B cell (primary cell): ENCODE measurements around the gene C6orf52. TPM values are rescaled to one million over a fixed set of nuclear protein-coding genes. Genes with fewer than 3 reads are reported as not detected.

Experiments
- ATAC-seq: fragments of 200-7000 bp; cut with Tn5 transposase; one replicate; pipeline ENCODE4 v1.10.0; 2021; ENCODE audit warnings: low read depth, mild to moderate bottlenecking, moderate number of reproducible peaks, moderate library complexity
- CTCF ChIA-PET: fragments of 350-600 bp; sonication (Branson Sonifier 250); formaldehyde crosslinking; loops from one replicate; lab custom pipeline; 2021; ENCODE audit warnings: antibody characterized with exemption, inconsistent platforms; lab: Charles Lee
- POLR2A ChIA-PET: fragments of 350-600 bp; sonication (Branson Sonifier 250); formaldehyde crosslinking; loops from one replicate; lab custom pipeline; 2021; ENCODE audit warnings: antibody characterized with exemption; lab: Charles Lee
- DNase-seq: peaks from one replicate; pipeline ENCODE4 v3.0.0; 2013
- H2AFZ ChIP-seq: 2 replicates; pipeline ENCODE4 v1.6.1; 2012; ENCODE audit warnings: mild to moderate bottlenecking, low read depth, low read length; ENCODE audit not compliant: insufficient read depth, poor library complexity, severe bottlenecking
- H3K27ac ChIP-seq, 2 donors: 1 replicate in 1 of 2; 2 replicates in 1 of 2; pipeline ENCODE4 v1.5.1; 2012 to 2013; ENCODE audit warnings: low read length in 2 of 2, mild to moderate bottlenecking in 2 of 2, moderate library complexity in 1 of 2
- H3K27me3 ChIP-seq, 4 experiments: fragments of 200-600 bp in 1 of 4; sonication (generic) in 1 of 4; replicated peaks in 1 of 4; 1 replicate in 2 of 4; 2 replicates in 2 of 4; pipeline versions ENCODE4 v1.6.1 to v1.7.0; 2013 to 2016; ENCODE audit warnings: low read length in 3 of 4, mild to moderate bottlenecking in 2 of 4, mixed read lengths in 1 of 4, moderate library complexity in 1 of 4; ENCODE audit not compliant: insufficient read depth in 4 of 4, control insufficient read depth in 3 of 4; ENCODE audit errors: control extremely low read depth in 1 of 4
- H3K36me3 ChIP-seq, 2 experiments: replicated peaks in 1 of 2; 1 replicate in 1 of 2; 2 replicates in 1 of 2; pipeline versions ENCODE4 v1.6.1 to v1.7.1; 2013; ENCODE audit warnings: low read length in 1 of 2; ENCODE audit not compliant: insufficient read depth in 2 of 2, control insufficient read depth in 1 of 2; ENCODE audit errors: control extremely low read depth in 1 of 2, extremely low read depth in 1 of 2
- H3K4me1 ChIP-seq, 2 donors: fragments of 200-600 bp in 1 of 2; sonication (generic) in 1 of 2; 1 replicate in 1 of 2; 2 replicates in 1 of 2; pipeline versions ENCODE4 v1.5.1 to v1.6.1; 2013 to 2017; ENCODE audit warnings: low read length in 2 of 2; ENCODE audit not compliant: control insufficient read depth in 2 of 2, insufficient read depth in 2 of 2
- H3K4me2 ChIP-seq: replicated peaks from 2 replicates; pipeline ENCODE3; 2012; ENCODE audit warnings: mild to moderate bottlenecking, low read depth, low read length; ENCODE audit not compliant: poor library complexity, severe bottlenecking
- H3K4me3 ChIP-seq, 5 experiments: fragments of 200-600 bp in 1 of 5; sonication (generic) in 1 of 5; 1 replicate in 3 of 5; 2 replicates in 2 of 5; pipeline versions ENCODE4 v1.5.1 to v1.7.0; 2011 to 2016; ENCODE audit warnings: low read length in 4 of 5, mild to moderate bottlenecking in 4 of 5, low read depth in 2 of 5, control low read depth in 1 of 5, moderate library complexity in 1 of 5; ENCODE audit not compliant: insufficient read depth in 1 of 5; ENCODE audit errors: control extremely low read depth in 1 of 5, extremely low read depth in 1 of 5
- H3K79me2 ChIP-seq: fragments of 200-600 bp; sonication (generic); one replicate; pipeline ENCODE4 v1.6.0; 2016; ENCODE audit warnings: low read length; ENCODE audit not compliant: control insufficient read depth, insufficient read depth
- H3K9ac ChIP-seq: fragments of 200-600 bp; sonication (generic); 2 replicates; pipeline ENCODE4 v1.6.1; 2017; ENCODE audit warnings: mild to moderate bottlenecking, low read length, moderate library complexity
- H3K9me3 ChIP-seq, 3 donors: one replicate each; pipeline versions ENCODE4 v1.6.1 to v1.7.1; 2013; ENCODE audit warnings: low read length in 2 of 3; ENCODE audit not compliant: control insufficient read depth in 2 of 3, insufficient read depth in 1 of 3; ENCODE audit errors: control extremely low read depth in 1 of 3
- H4K20me1 ChIP-seq: 2 replicates; pipeline ENCODE4 v1.6.0; 2012; ENCODE audit warnings: mild to moderate bottlenecking, low read length; ENCODE audit not compliant: insufficient read depth, control insufficient read depth, poor library complexity, severe bottlenecking
- H3K27ac Mint-ChIP-seq: one replicate; pipeline ENCODE4 v1.8.0; 2021; ENCODE audit warnings: mixed read lengths
- H3K27me3 Mint-ChIP-seq: one replicate; pipeline ENCODE4 v1.8.0; 2021; ENCODE audit warnings: mixed read lengths
- H3K4me1 Mint-ChIP-seq: one replicate; pipeline ENCODE4 v1.8.0; 2021; ENCODE audit warnings: mixed read lengths
- H3K4me3 Mint-ChIP-seq: one replicate; pipeline ENCODE4 v1.8.0; 2021; ENCODE audit warnings: mixed read lengths
- H3K9me3 Mint-ChIP-seq: one replicate; pipeline ENCODE4 v1.8.0; 2022; ENCODE audit warnings: mixed read lengths; ENCODE audit not compliant: insufficient read depth
- EZH2 ChIP-seq: IDR thresholded peaks from 2 replicates; pipeline ENCODE4 v1.6.1; 2012; ENCODE audit warnings: borderline replicate concordance, low read depth, mild to moderate bottlenecking, moderate library complexity, low read length; ENCODE audit not compliant: insufficient read depth, poor library complexity, severe bottlenecking
- WGBS: methylation state at CpG from one replicate; pipeline ENCODE4 v1.1.5; 2013; ENCODE audit warnings: missing lambda C conversion rate; ENCODE audit not compliant: insufficient coverage; 5-methylcytosine and 5-hydroxymethylcytosine counted together
- intact Hi-C: fragments of 100-400 bp; cut with micrococcal nuclease; formaldehyde crosslinking; loops from one replicate; pipeline ENCODE4 v1.10.0; 2022
- polyA plus RNA-seq: library from polyadenylated mRNA; depleted of rRNA; stranded (reverse); fragments of >200 nt; gene quantifications from 2 replicates; pipeline ENCODE4 v1.2.3, GENCODE V29; 2012
- total RNA-seq, 2 donors: library from RNA; stranded (reverse); fragments of 120-200 nt in 1 of 2; gene quantifications; 1 replicate in 1 of 2; 2 replicates in 1 of 2; pipeline versions ENCODE4 v1.2.3 to v1.2.4, GENCODE V29; 2013 to 2022
- TF ChIP-seq, protein P1 (sequence below): fragments of 200-600 bp; IDR thresholded peaks from one replicate; pipeline ENCODE4 v1.8.0; 2022; ENCODE audit warnings: antibody characterized with exemption, mild to moderate bottlenecking

Gene C6orf52
- total and polyA plus RNA-seq, 2 donors (not counting 1 experiment from before 2014, with no cell fraction given), result 0.51 to 1.2 TPM

GRCh38 chr6:10681795-10682194 lies 12.6 kb downstream of the C6orf52 start:
- no peak for DNase-seq
- ATAC-seq, result no peak
- no peak overlapping the region for H3K4me2 ChIP-seq
- ChIA-PET POLR2A (no interaction called here), CTCF (no interaction called here)
- H3K27me3 Mint-ChIP-seq, result peaks cover 5% of the 10 kb centered on the region
- no peak overlapping the region for H3K27ac Mint-ChIP-seq
- no peak overlapping the region for H3K27ac ChIP-seq
- H3K36me3 ChIP-seq, result no peaks in the 10 kb centered on the region
- H3K9me3 ChIP-seq, result no peaks in the 10 kb centered on the region
- no peaks in the 10 kb centered on the region for H3K4me1 ChIP-seq
- no peaks in the 10 kb centered on the region for H4K20me1 ChIP-seq
- no peak overlapping the region for H2AFZ ChIP-seq
- no peak overlapping the region for H3K9ac ChIP-seq
- TF ChIP-seq EZH2, result no peak
- TF ChIP-seq, protein P1, sequence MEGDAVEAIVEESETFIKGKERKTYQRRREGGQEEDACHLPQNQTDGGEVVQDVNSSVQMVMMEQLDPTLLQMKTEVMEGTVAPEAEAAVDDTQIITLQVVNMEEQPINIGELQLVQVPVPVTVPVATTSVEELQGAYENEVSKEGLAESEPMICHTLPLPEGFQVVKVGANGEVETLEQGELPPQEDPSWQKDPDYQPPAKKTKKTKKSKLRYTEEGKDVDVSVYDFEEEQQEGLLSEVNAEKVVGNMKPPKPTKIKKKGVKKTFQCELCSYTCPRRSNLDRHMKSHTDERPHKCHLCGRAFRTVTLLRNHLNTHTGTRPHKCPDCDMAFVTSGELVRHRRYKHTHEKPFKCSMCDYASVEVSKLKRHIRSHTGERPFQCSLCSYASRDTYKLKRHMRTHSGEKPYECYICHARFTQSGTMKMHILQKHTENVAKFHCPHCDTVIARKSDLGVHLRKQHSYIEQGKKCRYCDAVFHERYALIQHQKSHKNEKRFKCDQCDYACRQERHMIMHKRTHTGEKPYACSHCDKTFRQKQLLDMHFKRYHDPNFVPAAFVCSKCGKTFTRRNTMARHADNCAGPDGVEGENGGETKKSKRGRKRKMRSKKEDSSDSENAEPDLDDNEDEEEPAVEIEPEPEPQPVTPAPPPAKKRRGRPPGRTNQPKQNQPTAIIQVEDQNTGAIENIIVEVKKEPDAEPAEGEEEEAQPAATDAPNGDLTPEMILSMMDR, result no peak
- H3K4me3 ChIP-seq, result no peak overlapping the region
- H3K9me3 Mint-ChIP-seq, result no peaks in the 10 kb centered on the region
- peaks cover 0 to 3% (median 0%) of the 10 kb centered on the region in 4 experiments for H3K27me3 ChIP-seq
- H3K79me2 ChIP-seq, result no peaks in the 10 kb centered on the region
- intact Hi-C loops, result no loop called here
- WGBS, result no CpG with 5 or more reads among the region's 3 CpGs
- no peaks in the 10 kb centered on the region for H3K4me1 Mint-ChIP-seq
- no peak overlapping the region for H3K4me3 Mint-ChIP-seq

DNA sequence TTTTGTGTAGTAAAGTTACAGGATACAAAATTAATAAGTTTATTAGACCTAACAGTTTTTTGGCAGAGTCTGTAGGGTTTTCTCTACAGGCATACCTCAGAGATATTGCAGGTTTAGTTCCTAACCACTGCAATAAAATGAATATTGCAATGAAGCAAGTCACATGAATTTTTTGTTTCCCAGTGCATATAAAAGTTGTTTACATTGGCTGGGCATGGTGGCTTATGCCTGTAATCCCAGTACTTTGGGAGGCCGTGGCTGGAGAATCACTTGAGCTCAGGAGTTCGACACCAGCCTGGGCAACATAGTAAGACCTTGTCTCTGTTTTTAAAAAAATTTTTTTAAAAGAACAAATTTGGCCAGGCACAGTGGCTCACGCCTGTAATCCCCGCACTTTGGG lies 16.0 kb downstream of the C6orf52 start:
- POLR2A ChIA-PET, result no interaction called here
- H3K27ac ChIP-seq, result no peak overlapping the region
- no peak for ATAC-seq
- H3K4me3 Mint-ChIP-seq, result no peak overlapping the region
- no peak for DNase-seq
- peaks cover 4% of the 10 kb centered on the region for H3K27me3 Mint-ChIP-seq
- no peak overlapping the region for H3K27ac Mint-ChIP-seq
- no peaks in the 10 kb centered on the region for H3K9me3 ChIP-seq
- no peak overlapping the region for H3K4me2 ChIP-seq
- intact Hi-C loops, result no loop called here
- H3K36me3 ChIP-seq, result no peaks in the 10 kb centered on the region
- CTCF ChIA-PET, result no interaction called here
- H3K79me2 ChIP-seq, result no peaks in the 10 kb centered on the region
- H3K4me1 Mint-ChIP-seq, result no peaks in the 10 kb centered on the region
- no peak overlapping the region for H3K4me3 ChIP-seq
- 90% methylated on average over 4 of the region's 4 CpGs for WGBS
- no peaks in the 10 kb centered on the region for H3K27me3 ChIP-seq
- no peaks in the 10 kb centered on the region for H3K4me1 ChIP-seq
- H3K9me3 Mint-ChIP-seq, result no peaks in the 10 kb centered on the region
- no peaks in the 10 kb centered on the region for H4K20me1 ChIP-seq
- H3K9ac ChIP-seq, result no peak overlapping the region
- H2AFZ ChIP-seq, result no peak overlapping the region
- TF ChIP-seq, protein P1, result no peak
- TF ChIP-seq EZH2, result no peak
